Cardiac fibroblast (primary cell): ENCODE measurements around the gene ADCY5.

ENCODE experiments used
- DNase-seq, 2 donors: peaks; one replicate each; pipeline versions ENCODE4 v3.0.0 to v3.0.0-alpha.2; 2010; ENCODE audit warnings: low read depth in 2 of 2
- H3K4me3 ChIP-seq, 2 donors: replicated peaks in 1 of 2; 1 replicate in 1 of 2; 2 replicates in 1 of 2; pipeline ENCODE4 v1.5.1; 2011; ENCODE audit warnings: low read depth in 2 of 2, low read length in 2 of 2, mild to moderate bottlenecking in 2 of 2, moderate library complexity in 1 of 2
- CTCF ChIP-seq: IDR thresholded peaks from one replicate; pipeline ENCODE4 v1.5.1; 2011; ENCODE audit warnings: low read depth, mild to moderate bottlenecking, low read length, inconsistent platforms

Gene ADCY5

GRCh38 chr3:123444744-123445143, 4.1 kb downstream of the ADCY5 start:
- no peak for DNase-seq
- no peak for TF ChIP-seq CTCF
- H3K4me3 ChIP-seq = no peak overlapping the region

GRCh38 chr3:123444023-123444422, 4.9 kb downstream of the ADCY5 start:
- no peak for TF ChIP-seq CTCF
- peak in 1 of 2 donors; percentile 20 for DNase-seq
- no peak overlapping the region for H3K4me3 ChIP-seq

- H3K4me3 ChIP-seq = no peak overlapping the region
- TF ChIP-seq CTCF = no peak
- DNase-seq = no peak
Measured at GRCh38 chr3:123442908-123443307, 6.0 kb downstream of the ADCY5 start.

- no peak for TF ChIP-seq CTCF
- no peak overlapping the region for H3K4me3 ChIP-seq
- DNase-seq = no peak
Measured at GRCh38 chr3:123442125-123442524, 6.8 kb downstream of the ADCY5 start.

GRCh38 chr3:123439806-123440580, 8.9 kb downstream of the ADCY5 start:
- no peak for DNase-seq
- TF ChIP-seq CTCF = no peak

GRCh38 chr3:123432832-123433523, 15.9 kb downstream of the ADCY5 start:
- no peak for TF ChIP-seq CTCF
- no peak overlapping the region for H3K4me3 ChIP-seq
- DNase-seq = no peak

More at GRCh38 chr3:123439806-123440580, 8.9 kb downstream of the ADCY5 start:
- H3K4me3 ChIP-seq = no peak overlapping the region
